ENCODE data around the gene RASL10A. TPM values are rescaled to one million over a fixed set of nuclear protein-coding genes. Genes with fewer than 3 reads are reported as not detected.

The RASL10A gene
- total RNA-seq, result not detected in 2 replicates

GRCh38 chr22:29315286-29316140, at the start of gene RASL10A:
TSS of gene RASL10A (minus strand) at chr22:29315697. CDS start at chr22:29315246, 451 bp downstream.

GRCh38 chr22:29306175-29306834, 9.2 kb downstream of the RASL10A start, which contains the start of gene GAS2L1:
TSS of gene GAS2L1 (plus strand) at chr22:29306650. CDS start at chr22:29308106, 1,456 bp downstream.

GRCh38 chr22:29267858-29268510, 47.5 kb downstream of the RASL10A start, which contains the start of the genes EWSR1 and RHBDD3:
TSS of gene EWSR1 (plus strand) at chr22:29268268. CDS start at chr22:29268337, 69 bp downstream.
TSS of gene RHBDD3 (minus strand) at chr22:29267981. CDS start at chr22:29265626, 2,355 bp downstream.

Small RNA genes within 50 kb of the gene (small RNA-seq; reads per million reads assigned to genes)
- not detected for gene MIR3653

Other genes starting within 250 kb of the RASL10A start
- gene KREMEN1, start 242.7 kb downstream of the RASL10A start, total RNA-seq, result 8.6 and 11.8 TPM in 2 replicates
- 0.76 and 0.78 TPM in 2 replicates for gene EMID1, start 109.8 kb downstream of the RASL10A start, total RNA-seq
- gene RHBDD3, start 47.7 kb downstream of the RASL10A start, total RNA-seq, result 22.8 and 26.7 TPM in 2 replicates
- 157 and 184 TPM in 2 replicates for gene EWSR1, start 47.4 kb downstream of the RASL10A start, total RNA-seq
- 8.0 and 9.2 TPM in 2 replicates for gene GAS2L1, start 9.0 kb downstream of the RASL10A start, total RNA-seq
- 44.9 and 46.0 TPM in 2 replicates for gene AP1B1, start 72.9 kb upstream of the RASL10A start, total RNA-seq
- gene RFPL1, start 122.9 kb upstream of the RASL10A start, total RNA-seq, result not detected in 2 replicates
- gene NEFH, start 164.5 kb upstream of the RASL10A start, total RNA-seq, result 0.22 and 0.39 TPM in 2 replicates
- gene THOC5, start 238.1 kb upstream of the RASL10A start, total RNA-seq, result 44.0 and 53.4 TPM in 2 replicates